WTC11 (cell line): Measurements from ENCODE around the gene FXYD6. TPM values are rescaled to one million over a fixed set of nuclear protein-coding genes. Genes with fewer than 3 reads are reported as not detected.

Experiments
- ATAC-seq: fragments of 200-7000 bp; cut with Tn5 transposase; 2 replicates; pipeline ENCODE4 v1.10.0; 2021; ENCODE audit warnings: mild to moderate bottlenecking, moderate library complexity
- CTCF ChIA-PET: fragments of 300-600 bp; sonication (Branson Sonifier 250); formaldehyde crosslinking; loops from one replicate; lab custom pipeline; 2021; ENCODE audit warnings: antibody characterized with exemption; lab: Charles Lee
- POLR2A ChIA-PET: fragments of 350-600 bp; sonication (Branson Sonifier 250); formaldehyde crosslinking; loops from one replicate; lab custom pipeline; 2021; ENCODE audit warnings: antibody characterized with exemption; lab: Charles Lee
- DNase-seq: peaks from one replicate; pipeline ENCODE4 v3.0.0; 2021; ENCODE audit warnings: low spot score
- H3K27ac Mint-ChIP-seq: 2 replicates; pipeline ENCODE4 v1.8.0; 2021; ENCODE audit warnings: mixed read lengths
- H3K27me3 Mint-ChIP-seq: 2 replicates; pipeline ENCODE4 v1.8.0; 2021; ENCODE audit warnings: low read depth, mild to moderate bottlenecking, moderate library complexity, mixed read lengths
- H3K36me3 Mint-ChIP-seq: 2 replicates; pipeline ENCODE4 v1.8.0; 2021; ENCODE audit warnings: mixed read lengths
- H3K4me1 Mint-ChIP-seq: 2 replicates; pipeline ENCODE4 v1.8.0; 2022; ENCODE audit warnings: mixed read lengths
- H3K4me3 Mint-ChIP-seq: 2 replicates; pipeline ENCODE4 v1.8.0; 2021; ENCODE audit warnings: mild to moderate bottlenecking, moderate library complexity, mixed read lengths
- H3K9me3 Mint-ChIP-seq: 2 replicates; pipeline ENCODE4 v1.8.0; 2021; ENCODE audit warnings: mixed read lengths
- CBFB ChIP-seq: sonication (generic); formaldehyde crosslinking; IDR thresholded peaks from 2 replicates; pipeline ENCODE4 v1.8.1; 2022; ENCODE audit warnings: mild to moderate bottlenecking, low read depth, missing genetic modification reagents
- CREB1 ChIP-seq: sonication (generic); formaldehyde crosslinking; IDR thresholded peaks from 2 replicates; pipeline ENCODE4 v1.8.0; 2023; ENCODE audit warnings: mild to moderate bottlenecking, missing genetic modification reagents
- CREM ChIP-seq: sonication (generic); formaldehyde crosslinking; IDR thresholded peaks from 2 replicates; pipeline ENCODE4 v1.8.1; 2022; ENCODE audit warnings: mild to moderate bottlenecking, missing genetic modification reagents, moderate library complexity
- EMX1 ChIP-seq: fragments of 250-450 bp; sonication (Bioruptor Pico); IDR thresholded peaks from 2 replicates; pipeline ENCODE4 v1.8.0; 2021; ENCODE audit warnings: mild to moderate bottlenecking
- ETV6 ChIP-seq: sonication (generic); formaldehyde crosslinking; IDR thresholded peaks from 2 replicates; pipeline ENCODE4 v1.8.1; 2022; ENCODE audit warnings: mild to moderate bottlenecking, missing genetic modification reagents
- MXD4 ChIP-seq: fragments of 250-450 bp; sonication (Bioruptor Pico); IDR thresholded peaks from 2 replicates; pipeline ENCODE4 v1.8.0; 2021; ENCODE audit warnings: mild to moderate bottlenecking, moderate library complexity, borderline replicate concordance
- NFATC4 ChIP-seq: fragments of 250-450 bp; sonication (Bioruptor Pico); IDR thresholded peaks from 2 replicates; pipeline ENCODE4 v1.9.0; 2021; ENCODE audit warnings: mild to moderate bottlenecking
- NFYB ChIP-seq: sonication (generic); formaldehyde crosslinking; conservative IDR thresholded peaks from 2 replicates; pipeline ENCODE4 v1.8.0; 2022; ENCODE audit warnings: low read depth, missing genetic modification reagents
- NR1H2 ChIP-seq: sonication (generic); formaldehyde crosslinking; IDR thresholded peaks from 2 replicates; pipeline ENCODE4 v1.9.0; 2021; ENCODE audit warnings: mild to moderate bottlenecking, moderate library complexity, missing genetic modification reagents
- SMAD4 ChIP-seq: sonication (generic); formaldehyde crosslinking; IDR thresholded peaks from 2 replicates; pipeline ENCODE4 v1.8.0; 2022; ENCODE audit warnings: mild to moderate bottlenecking, missing genetic modification reagents
- TCF7 ChIP-seq: sonication (generic); formaldehyde crosslinking; IDR thresholded peaks from 2 replicates; pipeline ENCODE4 v1.8.0; 2022; ENCODE audit warnings: mild to moderate bottlenecking, low read depth, missing genetic modification reagents, moderate library complexity
- ZNF416 ChIP-seq: fragments of 250-450 bp; sonication (Bioruptor Pico); IDR thresholded peaks from 2 replicates; pipeline ENCODE4 v1.9.0; 2021; ENCODE audit warnings: mild to moderate bottlenecking, inconsistent platforms
- ZNF671 ChIP-seq: fragments of 250-450 bp; sonication (Bioruptor Pico); IDR thresholded peaks from 2 replicates; pipeline ENCODE4 v1.8.0; 2021; ENCODE audit warnings: mild to moderate bottlenecking
- total RNA-seq: library from RNA; stranded (reverse); gene quantifications from 3 replicates; pipeline ENCODE4 v1.2.3, GENCODE V29; 2021
- TF ChIP-seq, protein P1 (sequence below): sonication (generic); formaldehyde crosslinking; IDR thresholded peaks from 2 replicates; pipeline ENCODE4 v1.8.0; 2023; ENCODE audit warnings: mild to moderate bottlenecking, missing genetic modification reagents
- TF ChIP-seq, protein P2 (sequence below): sonication (generic); formaldehyde crosslinking; IDR thresholded peaks from 2 replicates; pipeline ENCODE4 v1.8.1; 2023; ENCODE audit warnings: mild to moderate bottlenecking, moderate library complexity, missing genetic modification reagents
- TF ChIP-seq, protein P3 (sequence below): sonication (generic); formaldehyde crosslinking; IDR thresholded peaks from 2 replicates; pipeline ENCODE4 v1.8.1; 2022; ENCODE audit warnings: mild to moderate bottlenecking, missing genetic modification reagents, moderate library complexity, borderline replicate concordance
- TF ChIP-seq, protein P4 (sequence below): sonication (generic); formaldehyde crosslinking; IDR thresholded peaks from 2 replicates; pipeline ENCODE4 v1.8.1; 2022; ENCODE audit warnings: low read depth, mild to moderate bottlenecking, moderate library complexity, missing genetic modification reagents, borderline replicate concordance
- TF ChIP-seq, protein P5 (sequence below): sonication (generic); formaldehyde crosslinking; IDR thresholded peaks from 2 replicates; pipeline ENCODE4 v1.8.0; 2023; ENCODE audit warnings: missing genetic modification reagents
- TF ChIP-seq, protein P6 (sequence below): fragments of 250-450 bp; sonication (Bioruptor Pico); conservative IDR thresholded peaks from 2 replicates; pipeline ENCODE4 v1.9.0; 2021; ENCODE audit warnings: mild to moderate bottlenecking
- TF ChIP-seq, protein P7 (sequence below): fragments of 250-450 bp; sonication (Bioruptor Pico); IDR thresholded peaks from 2 replicates; pipeline ENCODE4 v1.9.0; 2021; ENCODE audit warnings: mild to moderate bottlenecking, borderline replicate concordance

The FXYD6 gene
- total RNA-seq, 1 experiment from 2014 or later: 26.2 TPM

DNA sequence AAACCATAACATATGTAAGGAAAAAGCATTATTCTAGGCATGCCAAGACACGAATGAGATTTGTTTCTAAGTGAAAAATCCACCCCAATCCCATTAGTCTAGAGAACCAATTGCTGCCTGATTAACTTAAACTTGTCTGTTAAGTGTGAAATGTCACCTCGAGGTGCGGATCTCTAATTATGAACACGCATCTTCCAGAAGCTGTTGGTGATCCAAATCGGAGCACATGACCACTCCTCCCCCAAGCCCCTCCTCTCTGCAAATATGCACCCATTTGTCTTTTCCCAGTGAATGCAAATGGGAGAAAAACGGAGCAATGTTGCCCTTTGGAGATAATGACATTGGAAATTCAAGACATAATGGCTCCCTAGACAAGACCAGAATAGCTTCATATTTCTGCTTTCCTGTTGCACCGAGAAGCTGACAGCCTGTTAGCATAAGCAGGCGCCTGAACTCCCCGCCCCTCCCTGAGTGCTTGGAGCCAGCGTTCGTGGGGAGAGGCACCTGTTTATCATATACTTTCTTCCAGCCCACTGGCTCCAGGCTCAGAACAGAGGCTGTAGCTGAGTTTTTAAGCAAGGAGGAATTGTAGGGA, 6.0 kb upstream of the FXYD6 start:
- peaks cover 40% of the 10 kb centered on the region for H3K27me3 Mint-ChIP-seq
- H3K4me1 Mint-ChIP-seq: peaks cover 24% of the 10 kb centered on the region
- no peak for ATAC-seq
- DNase-seq: no peak
- H3K4me3 Mint-ChIP-seq: no peak overlapping the region
- H3K9me3 Mint-ChIP-seq: no peaks in the 10 kb centered on the region
- CTCF ChIA-PET: interaction anchor here (1.2 to 1.7 kb wide), 3 partner anchors 22 to 75 kb away, joined by 3 to 5 read pairs (median 5); no protein-coding TSS in a partner anchor
- TF ChIP-seq, protein P1, sequence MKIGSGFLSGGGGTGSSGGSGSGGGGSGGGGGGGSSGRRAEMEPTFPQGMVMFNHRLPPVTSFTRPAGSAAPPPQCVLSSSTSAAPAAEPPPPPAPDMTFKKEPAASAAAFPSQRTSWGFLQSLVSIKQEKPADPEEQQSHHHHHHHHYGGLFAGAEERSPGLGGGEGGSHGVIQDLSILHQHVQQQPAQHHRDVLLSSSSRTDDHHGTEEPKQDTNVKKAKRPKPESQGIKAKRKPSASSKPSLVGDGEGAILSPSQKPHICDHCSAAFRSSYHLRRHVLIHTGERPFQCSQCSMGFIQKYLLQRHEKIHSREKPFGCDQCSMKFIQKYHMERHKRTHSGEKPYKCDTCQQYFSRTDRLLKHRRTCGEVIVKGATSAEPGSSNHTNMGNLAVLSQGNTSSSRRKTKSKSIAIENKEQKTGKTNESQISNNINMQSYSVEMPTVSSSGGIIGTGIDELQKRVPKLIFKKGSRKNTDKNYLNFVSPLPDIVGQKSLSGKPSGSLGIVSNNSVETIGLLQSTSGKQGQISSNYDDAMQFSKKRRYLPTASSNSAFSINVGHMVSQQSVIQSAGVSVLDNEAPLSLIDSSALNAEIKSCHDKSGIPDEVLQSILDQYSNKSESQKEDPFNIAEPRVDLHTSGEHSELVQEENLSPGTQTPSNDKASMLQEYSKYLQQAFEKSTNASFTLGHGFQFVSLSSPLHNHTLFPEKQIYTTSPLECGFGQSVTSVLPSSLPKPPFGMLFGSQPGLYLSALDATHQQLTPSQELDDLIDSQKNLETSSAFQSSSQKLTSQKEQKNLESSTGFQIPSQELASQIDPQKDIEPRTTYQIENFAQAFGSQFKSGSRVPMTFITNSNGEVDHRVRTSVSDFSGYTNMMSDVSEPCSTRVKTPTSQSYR (CRISPR knock-in tag): no peak
- no peak for TF ChIP-seq CBFB
- TF ChIP-seq, protein P2, sequence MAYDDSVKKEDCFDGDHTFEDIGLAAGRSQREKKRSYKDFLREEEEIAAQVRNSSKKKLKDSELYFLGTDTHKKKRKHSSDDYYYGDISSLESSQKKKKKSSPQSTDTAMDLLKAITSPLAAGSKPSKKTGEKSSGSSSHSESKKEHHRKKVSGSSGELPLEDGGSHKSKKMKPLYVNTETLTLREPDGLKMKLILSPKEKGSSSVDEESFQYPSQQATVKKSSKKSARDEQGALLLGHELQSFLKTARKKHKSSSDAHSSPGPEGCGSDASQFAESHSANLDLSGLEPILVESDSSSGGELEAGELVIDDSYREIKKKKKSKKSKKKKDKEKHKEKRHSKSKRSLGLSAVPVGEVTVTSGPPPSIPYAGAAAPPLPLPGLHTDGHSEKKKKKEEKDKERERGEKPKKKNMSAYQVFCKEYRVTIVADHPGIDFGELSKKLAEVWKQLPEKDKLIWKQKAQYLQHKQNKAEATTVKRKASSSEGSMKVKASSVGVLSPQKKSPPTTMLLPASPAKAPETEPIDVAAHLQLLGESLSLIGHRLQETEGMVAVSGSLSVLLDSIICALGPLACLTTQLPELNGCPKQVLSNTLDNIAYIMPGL (CRISPR knock-in tag): no peak
- TF ChIP-seq NFATC4 (CRISPR knock-in tag): no peak
- TF ChIP-seq, protein P3, sequence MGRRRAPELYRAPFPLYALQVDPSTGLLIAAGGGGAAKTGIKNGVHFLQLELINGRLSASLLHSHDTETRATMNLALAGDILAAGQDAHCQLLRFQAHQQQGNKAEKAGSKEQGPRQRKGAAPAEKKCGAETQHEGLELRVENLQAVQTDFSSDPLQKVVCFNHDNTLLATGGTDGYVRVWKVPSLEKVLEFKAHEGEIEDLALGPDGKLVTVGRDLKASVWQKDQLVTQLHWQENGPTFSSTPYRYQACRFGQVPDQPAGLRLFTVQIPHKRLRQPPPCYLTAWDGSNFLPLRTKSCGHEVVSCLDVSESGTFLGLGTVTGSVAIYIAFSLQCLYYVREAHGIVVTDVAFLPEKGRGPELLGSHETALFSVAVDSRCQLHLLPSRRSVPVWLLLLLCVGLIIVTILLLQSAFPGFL (CRISPR knock-in tag): no peak
- TF ChIP-seq, protein P4, sequence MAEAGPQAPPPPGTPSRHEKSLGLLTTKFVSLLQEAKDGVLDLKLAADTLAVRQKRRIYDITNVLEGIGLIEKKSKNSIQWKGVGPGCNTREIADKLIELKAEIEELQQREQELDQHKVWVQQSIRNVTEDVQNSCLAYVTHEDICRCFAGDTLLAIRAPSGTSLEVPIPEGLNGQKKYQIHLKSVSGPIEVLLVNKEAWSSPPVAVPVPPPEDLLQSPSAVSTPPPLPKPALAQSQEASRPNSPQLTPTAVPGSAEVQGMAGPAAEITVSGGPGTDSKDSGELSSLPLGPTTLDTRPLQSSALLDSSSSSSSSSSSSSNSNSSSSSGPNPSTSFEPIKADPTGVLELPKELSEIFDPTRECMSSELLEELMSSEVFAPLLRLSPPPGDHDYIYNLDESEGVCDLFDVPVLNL (CRISPR knock-in tag): no peak
- no peak for TF ChIP-seq ZNF416 (CRISPR knock-in tag)
- TF ChIP-seq, protein P5, sequence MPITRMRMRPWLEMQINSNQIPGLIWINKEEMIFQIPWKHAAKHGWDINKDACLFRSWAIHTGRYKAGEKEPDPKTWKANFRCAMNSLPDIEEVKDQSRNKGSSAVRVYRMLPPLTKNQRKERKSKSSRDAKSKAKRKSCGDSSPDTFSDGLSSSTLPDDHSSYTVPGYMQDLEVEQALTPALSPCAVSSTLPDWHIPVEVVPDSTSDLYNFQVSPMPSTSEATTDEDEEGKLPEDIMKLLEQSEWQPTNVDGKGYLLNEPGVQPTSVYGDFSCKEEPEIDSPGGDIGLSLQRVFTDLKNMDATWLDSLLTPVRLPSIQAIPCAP (CRISPR knock-in tag): no peak
- no peak for TF ChIP-seq NFYB
- no peak for TF ChIP-seq CREM (CRISPR knock-in tag)
- no peak for TF ChIP-seq CREB1 (CRISPR knock-in tag)
- no peak for TF ChIP-seq ZNF671 (CRISPR knock-in tag)
- TF ChIP-seq, protein P6, sequence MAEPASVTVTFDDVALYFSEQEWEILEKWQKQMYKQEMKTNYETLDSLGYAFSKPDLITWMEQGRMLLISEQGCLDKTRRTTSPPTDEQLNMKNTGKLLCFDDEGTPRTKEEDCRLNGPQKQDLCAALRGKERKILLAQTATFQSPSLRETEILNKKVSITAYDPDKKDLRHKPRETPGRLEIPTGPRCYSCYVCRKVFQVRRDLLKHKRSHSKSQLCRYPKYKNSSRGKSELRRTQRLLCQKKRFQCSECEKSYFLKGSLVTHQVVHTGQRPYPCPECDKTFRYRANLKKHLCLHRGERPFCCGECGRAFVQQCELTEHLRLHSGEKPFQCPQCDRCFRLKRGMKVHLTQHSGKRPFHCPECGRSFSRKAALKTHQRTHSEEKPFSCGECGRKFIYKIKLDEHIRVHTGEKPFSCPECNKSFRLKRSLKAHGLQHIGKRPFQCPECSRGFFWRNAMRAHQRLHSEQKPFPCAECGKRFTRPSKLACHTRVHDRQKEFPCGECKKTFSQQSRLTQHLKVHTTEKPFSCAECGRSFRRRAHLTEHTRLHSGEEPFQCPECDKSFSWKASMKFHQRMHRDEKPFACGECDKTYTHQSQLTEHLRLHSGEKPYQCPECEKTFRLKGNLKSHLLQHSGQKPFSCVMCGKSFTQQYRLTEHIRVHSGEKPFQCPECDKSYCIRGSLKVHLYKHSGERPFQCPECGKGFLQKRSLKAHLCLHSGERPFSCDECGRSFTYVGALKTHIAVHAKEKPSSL (CRISPR knock-in tag): no peak
- TF ChIP-seq NR1H2 (CRISPR knock-in tag): no peak
- TF ChIP-seq SMAD4: no peak
- H3K36me3 Mint-ChIP-seq: no peaks in the 10 kb centered on the region
- H3K27ac Mint-ChIP-seq: no peak overlapping the region
- POLR2A ChIA-PET: no interaction called here

DNA sequence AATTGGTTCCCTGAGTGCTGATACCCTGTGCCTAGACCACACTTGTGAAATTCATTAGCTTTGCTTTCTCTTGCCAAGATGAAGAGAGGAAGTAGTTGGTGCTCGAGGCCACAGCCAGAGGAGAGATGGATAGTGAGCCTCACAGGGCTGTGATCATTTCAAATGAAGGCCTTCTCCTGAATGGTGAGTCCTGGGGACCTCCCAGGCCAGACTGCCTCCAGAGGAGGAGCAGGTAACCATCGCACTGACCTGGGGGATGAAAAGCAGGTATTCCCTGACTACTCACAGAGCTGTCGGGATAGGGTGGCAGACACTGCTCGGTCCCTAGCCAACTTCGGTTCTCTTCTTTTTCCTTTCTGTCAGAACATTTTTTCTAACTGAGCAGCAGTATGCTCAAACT, 4.8 kb upstream of the FXYD6 start:
- Mint-ChIP-seq H3K27me3 (peaks cover 50% of the 10 kb centered on the region), H3K27ac (no peak overlapping the region), H3K36me3 (no peaks in the 10 kb centered on the region), H3K9me3 (no peaks in the 10 kb centered on the region), H3K4me1 (peaks cover 32% of the 10 kb centered on the region), H3K4me3 (no peak overlapping the region)
- POLR2A ChIA-PET: no interaction called here
- DNase-seq (no peak), ATAC-seq (no peak)
- CTCF ChIA-PET: no interaction called here
- TF ChIP-seq ZNF671 (CRISPR knock-in tag) (no peak), MXD4 (CRISPR knock-in tag) (no peak), ETV6 (CRISPR knock-in tag) (no peak), NR1H2 (CRISPR knock-in tag) (no peak), EMX1 (CRISPR knock-in tag) (no peak), NFATC4 (CRISPR knock-in tag) (no peak), TCF7 (no peak)
- TF ChIP-seq, protein P7, sequence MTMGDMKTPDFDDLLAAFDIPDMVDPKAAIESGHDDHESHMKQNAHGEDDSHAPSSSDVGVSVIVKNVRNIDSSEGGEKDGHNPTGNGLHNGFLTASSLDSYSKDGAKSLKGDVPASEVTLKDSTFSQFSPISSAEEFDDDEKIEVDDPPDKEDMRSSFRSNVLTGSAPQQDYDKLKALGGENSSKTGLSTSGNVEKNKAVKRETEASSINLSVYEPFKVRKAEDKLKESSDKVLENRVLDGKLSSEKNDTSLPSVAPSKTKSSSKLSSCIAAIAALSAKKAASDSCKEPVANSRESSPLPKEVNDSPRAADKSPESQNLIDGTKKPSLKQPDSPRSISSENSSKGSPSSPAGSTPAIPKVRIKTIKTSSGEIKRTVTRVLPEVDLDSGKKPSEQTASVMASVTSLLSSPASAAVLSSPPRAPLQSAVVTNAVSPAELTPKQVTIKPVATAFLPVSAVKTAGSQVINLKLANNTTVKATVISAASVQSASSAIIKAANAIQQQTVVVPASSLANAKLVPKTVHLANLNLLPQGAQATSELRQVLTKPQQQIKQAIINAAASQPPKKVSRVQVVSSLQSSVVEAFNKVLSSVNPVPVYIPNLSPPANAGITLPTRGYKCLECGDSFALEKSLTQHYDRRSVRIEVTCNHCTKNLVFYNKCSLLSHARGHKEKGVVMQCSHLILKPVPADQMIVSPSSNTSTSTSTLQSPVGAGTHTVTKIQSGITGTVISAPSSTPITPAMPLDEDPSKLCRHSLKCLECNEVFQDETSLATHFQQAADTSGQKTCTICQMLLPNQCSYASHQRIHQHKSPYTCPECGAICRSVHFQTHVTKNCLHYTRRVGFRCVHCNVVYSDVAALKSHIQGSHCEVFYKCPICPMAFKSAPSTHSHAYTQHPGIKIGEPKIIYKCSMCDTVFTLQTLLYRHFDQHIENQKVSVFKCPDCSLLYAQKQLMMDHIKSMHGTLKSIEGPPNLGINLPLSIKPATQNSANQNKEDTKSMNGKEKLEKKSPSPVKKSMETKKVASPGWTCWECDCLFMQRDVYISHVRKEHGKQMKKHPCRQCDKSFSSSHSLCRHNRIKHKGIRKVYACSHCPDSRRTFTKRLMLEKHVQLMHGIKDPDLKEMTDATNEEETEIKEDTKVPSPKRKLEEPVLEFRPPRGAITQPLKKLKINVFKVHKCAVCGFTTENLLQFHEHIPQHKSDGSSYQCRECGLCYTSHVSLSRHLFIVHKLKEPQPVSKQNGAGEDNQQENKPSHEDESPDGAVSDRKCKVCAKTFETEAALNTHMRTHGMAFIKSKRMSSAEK: no peak
